CD14-positive monocyte (primary cell): ENCODE data around the gene CGB5. TPM values are rescaled to one million over a fixed set of nuclear protein-coding genes. Genes with fewer than 3 reads are reported as not detected.
A peak's percentile ranks its signal among the peaks of the same experiment; 100 is the strongest.

ENCODE experiments used
- DNase-seq, 3 donors: peaks; one replicate each; pipeline ENCODE4 v3.0.0-alpha.2; 2011 to 2022
- H2AFZ ChIP-seq: 2 replicates; pipeline ENCODE4 v1.6.0; 2012; ENCODE audit warnings: mild to moderate bottlenecking, low read depth, low read length, inconsistent platforms; ENCODE audit not compliant: insufficient read depth, poor library complexity, severe bottlenecking
- H3K27ac ChIP-seq, 2 donors: 1 replicate in 1 of 2; 2 replicates in 1 of 2; pipeline ENCODE4 v1.5.1; 2012 to 2013; ENCODE audit warnings: low read length in 2 of 2, control low read depth in 1 of 2, inconsistent platforms in 1 of 2, low read depth in 1 of 2, mild to moderate bottlenecking in 1 of 2
- H3K27me3 ChIP-seq, 2 donors: one replicate each; pipeline versions ENCODE4 v1.6.0 to v1.6.1; 2011 to 2013; ENCODE audit warnings: low read length in 2 of 2; ENCODE audit not compliant: control insufficient read depth in 2 of 2, insufficient read depth in 2 of 2
- H3K36me3 ChIP-seq, 2 donors: replicated peaks in 1 of 2; 1 replicate in 1 of 2; 2 replicates in 1 of 2; pipeline versions ENCODE4 v1.5.1 to v1.6.1; 2012 to 2013; ENCODE audit warnings: low read length in 2 of 2, control low read depth in 1 of 2, inconsistent platforms in 1 of 2, mild to moderate bottlenecking in 1 of 2; ENCODE audit not compliant: insufficient read depth in 2 of 2, control insufficient read depth in 1 of 2
- H3K4me1 ChIP-seq, 2 donors: 1 replicate in 1 of 2; 2 replicates in 1 of 2; pipeline versions ENCODE4 v1.5.1 to v1.6.1; 2012 to 2013; ENCODE audit warnings: low read length in 2 of 2, control low read depth in 1 of 2, inconsistent platforms in 1 of 2, mild to moderate bottlenecking in 1 of 2, moderate library complexity in 1 of 2; ENCODE audit not compliant: insufficient read depth in 2 of 2, control insufficient read depth in 1 of 2
- H3K4me2 ChIP-seq: replicated peaks from 2 replicates; pipeline ENCODE3; 2012; ENCODE audit warnings: low read length, moderate library complexity, mild to moderate bottlenecking; ENCODE audit not compliant: poor library complexity, severe bottlenecking; ENCODE audit errors: extremely low read depth
- H3K4me3 ChIP-seq, 3 experiments: fragments of 200-600 bp in 1 of 3; sonication (generic) in 1 of 3; replicated peaks in 1 of 3; 1 replicate in 2 of 3; 2 replicates in 1 of 3; pipeline ENCODE4 v1.5.1; 2011 to 2013; ENCODE audit warnings: low read length in 3 of 3, mild to moderate bottlenecking in 3 of 3, control low read depth in 2 of 3, low read depth in 2 of 3, inconsistent platforms in 1 of 3, moderate library complexity in 1 of 3
- H3K79me2 ChIP-seq: 2 replicates; pipeline ENCODE4 v1.6.0; 2012; ENCODE audit warnings: mild to moderate bottlenecking, control low read depth, inconsistent platforms, low read length, moderate library complexity; ENCODE audit not compliant: insufficient read depth
- H3K9ac ChIP-seq: 2 replicates; pipeline ENCODE4 v1.6.0; 2017; ENCODE audit warnings: low read length, mild to moderate bottlenecking; ENCODE audit not compliant: insufficient read depth, poor library complexity, severe bottlenecking
- H3K9me3 ChIP-seq, 2 donors: replicated peaks in 1 of 2; 1 replicate in 1 of 2; 2 replicates in 1 of 2; pipeline versions ENCODE4 v1.5.1 to v1.6.1; 2012 to 2013; ENCODE audit warnings: low read length in 2 of 2, control low read depth in 1 of 2; ENCODE audit not compliant: control insufficient read depth in 1 of 2, insufficient read depth in 1 of 2
- H4K20me1 ChIP-seq: 2 replicates; pipeline ENCODE4 v1.6.0; 2012; ENCODE audit warnings: mild to moderate bottlenecking, low read length, control low read depth, moderate library complexity; ENCODE audit not compliant: insufficient read depth
- H3K27ac Mint-ChIP-seq, 7 donors: one replicate each; pipeline ENCODE4 v1.8.0; 2020; ENCODE audit warnings: mild to moderate bottlenecking in 7 of 7, mixed read lengths in 7 of 7, moderate library complexity in 6 of 7, inconsistent platforms in 2 of 7
- H3K27me3 Mint-ChIP-seq, 3 donors: one replicate each; pipeline ENCODE4 v1.8.0; 2021 to 2022; ENCODE audit warnings: low read depth in 3 of 3, mild to moderate bottlenecking in 3 of 3, mixed read lengths in 3 of 3, moderate library complexity in 3 of 3, inconsistent platforms in 1 of 3
- H3K36me3 Mint-ChIP-seq, 2 donors: one replicate each; pipeline ENCODE4 v1.8.0; 2020; ENCODE audit warnings: mixed read lengths in 2 of 2, inconsistent platforms in 1 of 2, mild to moderate bottlenecking in 1 of 2
- H3K4me1 Mint-ChIP-seq: one replicate; pipeline ENCODE4 v1.8.0; 2020; ENCODE audit warnings: mild to moderate bottlenecking, mixed read lengths
- H3K4me3 Mint-ChIP-seq, 2 donors: one replicate each; pipeline ENCODE4 v1.8.0; 2020; ENCODE audit warnings: mild to moderate bottlenecking in 2 of 2, mixed read lengths in 2 of 2, moderate library complexity in 1 of 2
- H3K9me3 Mint-ChIP-seq, 7 donors: one replicate each; pipeline ENCODE4 v1.8.0; 2020 to 2022; ENCODE audit warnings: mixed read lengths in 7 of 7, mild to moderate bottlenecking in 6 of 7, moderate library complexity in 6 of 7, inconsistent platforms in 2 of 7
- WGBS: methylation state at CpG from one replicate; pipeline ENCODE4 v1.1.5; 2013; ENCODE audit warnings: missing lambda C conversion rate; ENCODE audit not compliant: insufficient coverage; 5-methylcytosine and 5-hydroxymethylcytosine counted together
- intact Hi-C, 2 donors: fragments of 100-400 bp; cut with micrococcal nuclease; formaldehyde crosslinking; loops; one replicate each; pipeline versions ENCODE4 v1.15.0 to v1.15.1; 2023
- polyA plus RNA-seq, 3 donors: library from polyadenylated mRNA; depleted of rRNA in 1 of 3; unstranded in 2 of 3; stranded (reverse) in 1 of 3; fragments of 300-500 nt in 2 of 3; fragments of >200 nt in 1 of 3; fragmentation: Illumina TruSeq in 2 of 3; gene quantifications; 1 replicate in 2 of 3; 2 replicates in 1 of 3; pipeline ENCODE4 v1.2.3, GENCODE V29; 2012 to 2021
- TF ChIP-seq, protein P1 (sequence below): fragments of 200-600 bp; IDR thresholded peaks from one replicate; pipeline ENCODE4 v1.8.0; 2022; ENCODE audit warnings: antibody characterized with exemption, mild to moderate bottlenecking

CGB5 gene
- polyA plus RNA-seq, 3 donors, result not detected

DNA sequence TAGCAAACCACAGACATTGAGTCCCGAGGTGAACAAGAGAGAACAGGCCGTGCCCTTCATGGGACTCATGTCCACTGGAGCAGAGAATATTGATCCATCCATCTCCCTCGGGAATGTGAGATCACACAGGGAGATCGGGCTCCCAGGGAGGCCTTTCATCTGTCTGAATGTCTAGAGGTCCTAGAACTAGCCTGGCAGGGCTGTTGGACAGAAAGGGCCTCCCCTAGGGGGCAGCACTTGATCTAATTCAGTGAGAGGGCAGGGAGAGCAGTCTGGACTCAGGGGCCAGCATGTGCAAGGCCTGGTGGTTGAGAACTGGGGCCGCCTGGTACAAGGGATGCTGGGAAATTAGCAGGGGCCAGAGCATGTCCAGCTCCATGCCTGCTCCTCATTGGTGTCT, 45.7 kb upstream of the CGB5 start:
- peak in 1 of 3 donors; percentile 43 for DNase-seq
- Histone ChIP-seq H3K79me2 (peaks cover 43% of the 10 kb centered on the region), H3K9me3 (no peaks in the 10 kb centered on the region)

DNA sequence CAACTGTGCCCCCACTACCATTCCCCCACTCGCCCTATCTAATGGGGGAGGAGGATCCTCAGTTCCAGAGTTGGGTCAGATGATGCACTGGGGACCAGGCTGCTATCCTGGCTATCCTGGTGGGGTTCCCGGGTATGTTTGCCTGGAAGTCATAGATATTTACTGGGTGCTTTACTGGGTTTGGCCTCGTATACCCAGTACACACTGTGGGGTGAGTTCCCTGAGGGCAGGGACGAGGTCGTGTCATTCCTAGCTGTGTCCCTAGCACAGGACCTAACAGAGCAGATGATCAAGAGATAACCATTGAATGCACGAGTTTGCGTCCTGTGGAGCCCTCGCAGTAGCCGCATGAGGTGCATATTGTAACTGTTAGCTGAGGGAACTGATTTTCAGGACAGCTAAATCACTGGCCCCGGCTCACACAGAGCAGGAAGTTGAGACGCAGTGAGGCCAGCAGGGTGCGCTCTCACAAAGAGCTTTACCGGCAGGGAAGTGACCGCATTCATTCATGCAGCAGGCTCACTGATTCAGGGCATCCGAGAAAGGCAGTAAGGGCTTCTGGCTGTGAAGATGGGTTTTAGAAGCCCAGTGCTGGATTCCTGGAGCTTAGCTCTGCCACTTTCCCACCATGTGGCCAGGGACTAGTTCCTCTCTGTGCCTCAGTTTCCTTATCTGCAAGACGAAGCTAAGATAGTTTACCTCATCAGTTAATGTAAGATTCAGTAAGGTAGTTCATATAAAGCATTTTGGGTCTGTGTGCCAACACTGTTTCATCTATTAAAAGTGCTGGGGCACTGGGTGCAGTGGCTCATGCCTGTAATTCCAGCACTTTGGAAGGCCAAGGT, 43.9 kb upstream of the CGB5 start:
- DNase-seq, result peak; percentile 31 to 58 (median 35)
- H3K9ac ChIP-seq, result no peak overlapping the region
- Mint-ChIP-seq H3K9me3 (no peaks in the 10 kb centered on the region), H3K4me1 (peaks cover 6% of the 10 kb centered on the region), H3K27me3 (peaks cover 0 to 2% (median 0%) of the 10 kb centered on the region in 3 donors), H3K4me3 (no peak overlapping the region), H3K36me3 (peaks cover 23 to 46% of the 10 kb centered on the region in 2 donors), H3K27ac (peak overlapping the region in 3 of 7 donors; percentile 10 to 74 (median 42))
- no peaks in the 10 kb centered on the region for H3K27me3 ChIP-seq
- intact Hi-C loops, result loop anchor here in 1 of 2 donors (10.0 kb wide), 1 partner anchor 675 kb away; the partner anchor contains the start of gene EMP3
- no peak overlapping the region for H2AFZ ChIP-seq
- TF ChIP-seq, protein P1, sequence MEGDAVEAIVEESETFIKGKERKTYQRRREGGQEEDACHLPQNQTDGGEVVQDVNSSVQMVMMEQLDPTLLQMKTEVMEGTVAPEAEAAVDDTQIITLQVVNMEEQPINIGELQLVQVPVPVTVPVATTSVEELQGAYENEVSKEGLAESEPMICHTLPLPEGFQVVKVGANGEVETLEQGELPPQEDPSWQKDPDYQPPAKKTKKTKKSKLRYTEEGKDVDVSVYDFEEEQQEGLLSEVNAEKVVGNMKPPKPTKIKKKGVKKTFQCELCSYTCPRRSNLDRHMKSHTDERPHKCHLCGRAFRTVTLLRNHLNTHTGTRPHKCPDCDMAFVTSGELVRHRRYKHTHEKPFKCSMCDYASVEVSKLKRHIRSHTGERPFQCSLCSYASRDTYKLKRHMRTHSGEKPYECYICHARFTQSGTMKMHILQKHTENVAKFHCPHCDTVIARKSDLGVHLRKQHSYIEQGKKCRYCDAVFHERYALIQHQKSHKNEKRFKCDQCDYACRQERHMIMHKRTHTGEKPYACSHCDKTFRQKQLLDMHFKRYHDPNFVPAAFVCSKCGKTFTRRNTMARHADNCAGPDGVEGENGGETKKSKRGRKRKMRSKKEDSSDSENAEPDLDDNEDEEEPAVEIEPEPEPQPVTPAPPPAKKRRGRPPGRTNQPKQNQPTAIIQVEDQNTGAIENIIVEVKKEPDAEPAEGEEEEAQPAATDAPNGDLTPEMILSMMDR, result peak; percentile 68
- no peak overlapping the region for H3K4me2 ChIP-seq
- no peaks in the 10 kb centered on the region for H4K20me1 ChIP-seq
- H3K9me3 ChIP-seq, result no peaks in the 10 kb centered on the region
- no peak overlapping the region for H3K4me3 ChIP-seq
- peaks cover 15 to 30% of the 10 kb centered on the region in 2 donors for H3K36me3 ChIP-seq
- WGBS, result 70% methylated on average over 15 of the region's 16 CpGs
- peaks cover 3 to 7% of the 10 kb centered on the region in 2 donors for H3K4me1 ChIP-seq
- peaks cover 31% of the 10 kb centered on the region for H3K79me2 ChIP-seq
- H3K27ac ChIP-seq, result no peak overlapping the region

More for the DNA sequence above, 45.7 kb upstream of the CGB5 start:
- no peaks in the 10 kb centered on the region for H3K9me3 Mint-ChIP-seq
- H3K27me3 Mint-ChIP-seq, result no peaks in the 10 kb centered on the region
- Histone ChIP-seq H3K27ac (no peak overlapping the region), H3K4me3 (no peak overlapping the region), H3K4me2 (no peak overlapping the region), H3K36me3 (peaks cover under 1 to 13% of the 10 kb centered on the region in 2 donors), H4K20me1 (no peaks in the 10 kb centered on the region), H3K9ac (no peak overlapping the region), H3K27me3 (no peaks in the 10 kb centered on the region), H2AFZ (no peak overlapping the region), H3K4me1 (peaks cover 12 to 18% of the 10 kb centered on the region in 2 donors)
- peak overlapping the region in 2 of 7 donors; percentile 23 to 36 for H3K27ac Mint-ChIP-seq
- intact Hi-C loops, result loop anchor here in 1 of 2 donors (10.0 kb wide), 1 partner anchor 673 kb away; the partner anchor contains the start of gene EMP3
- no peak overlapping the region for H3K4me3 Mint-ChIP-seq
- peaks cover 7 to 29% of the 10 kb centered on the region in 2 donors for H3K36me3 Mint-ChIP-seq
- WGBS, result 89% methylated on average over 5 of the region's 5 CpGs
- H3K4me1 Mint-ChIP-seq, result peaks cover 13% of the 10 kb centered on the region
- TF ChIP-seq, protein P1, result peak; percentile 42
